Peyer's patch (tissue), 4 donors: ENCODE results near the gene TRMT11. TPM values are rescaled to one million over a fixed set of nuclear protein-coding genes. Genes with fewer than 3 reads are reported as not detected.

Experiments used
- DNase-seq, 3 donors: peaks; one replicate each; pipeline ENCODE4 v3.0.0-alpha.2; 2017 to 2019
- H3K27ac ChIP-seq, 4 donors: fragments of 200-600 bp; sonication (generic); one replicate each; pipeline ENCODE4 v1.5.1; 2016 to 2019
- H3K27me3 ChIP-seq, 2 donors: fragments of 200-600 bp; sonication (generic); one replicate each; pipeline ENCODE4 v1.5.1; 2019
- H3K36me3 ChIP-seq, 3 donors: fragments of 200-600 bp; sonication (generic); one replicate each; pipeline ENCODE4 v1.5.1; 2016 to 2019
- H3K4me1 ChIP-seq, 4 donors: fragments of 200-600 bp; sonication (generic); one replicate each; pipeline ENCODE4 v1.5.1; 2016 to 2019
- H3K4me3 ChIP-seq, 4 donors: fragments of 200-600 bp; sonication (generic); 1 replicate in 3 of 4; 2 replicates in 1 of 4; pipeline ENCODE4 v1.5.1; 2016 to 2019; ENCODE audit warnings: mild to moderate bottlenecking in 1 of 4
- H3K9me3 ChIP-seq, 4 donors: fragments of 200-600 bp; sonication (generic); one replicate each; pipeline ENCODE4 v1.5.1; 2016 to 2019; ENCODE audit warnings: mild to moderate bottlenecking in 1 of 4
- POLR2A ChIP-seq, 2 donors: fragments of 450-650 bp; IDR thresholded peaks; one replicate each; pipeline ENCODE4 v1.5.1; 2017; ENCODE audit warnings: antibody characterized with exemption in 2 of 2, mild to moderate bottlenecking in 2 of 2, moderate library complexity in 2 of 2
- total RNA-seq, 4 donors: library from RNA; depleted of rRNA; stranded (reverse); fragments of >200 nt; gene quantifications; one replicate each; pipeline ENCODE4 v1.1.0, GENCODE V29; 2016
- TF ChIP-seq, protein P1 (sequence below), 6 experiments: fragments of 450-650 bp in 4 of 6; fragments of 200-600 bp in 2 of 6; sonication (generic) in 1 of 6; IDR thresholded peaks; one replicate each; pipeline ENCODE4 v1.5.1; 2017 to 2019; ENCODE audit warnings: antibody characterized with exemption in 6 of 6, mild to moderate bottlenecking in 3 of 6, moderate library complexity in 1 of 6

TRMT11 gene
- total RNA-seq, 4 donors from 2014 or later, result 36.6 to 60.2 (median 51.2) TPM

DNA sequence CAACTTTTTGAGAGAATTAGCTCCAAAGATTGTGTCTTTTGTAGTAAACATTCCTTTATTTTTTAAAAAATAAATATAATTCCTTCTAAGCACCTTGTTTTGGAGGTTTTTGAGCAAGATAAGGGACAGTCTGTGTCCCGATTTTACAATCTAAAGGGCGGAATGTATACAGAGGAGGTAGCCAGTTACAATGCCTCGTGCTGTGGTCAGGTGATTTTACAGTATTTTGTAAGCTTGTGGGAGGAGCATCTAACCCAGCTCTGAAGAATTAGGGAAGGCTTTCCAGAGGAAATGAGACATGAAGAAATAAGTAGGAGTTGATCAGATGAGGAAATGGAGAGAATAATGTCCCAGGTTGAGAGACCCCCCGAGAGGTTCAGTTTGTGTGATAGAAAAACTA, 28.5 kb upstream of the TRMT11 start:
- peak overlapping the region in 1 of 4 donors; percentile 95 for H3K27ac ChIP-seq
- H3K4me1 ChIP-seq, result peaks cover 0 to 28% (median 0%) of the 10 kb centered on the region in 4 donors
- no peak for DNase-seq
- TF ChIP-seq, protein P1, sequence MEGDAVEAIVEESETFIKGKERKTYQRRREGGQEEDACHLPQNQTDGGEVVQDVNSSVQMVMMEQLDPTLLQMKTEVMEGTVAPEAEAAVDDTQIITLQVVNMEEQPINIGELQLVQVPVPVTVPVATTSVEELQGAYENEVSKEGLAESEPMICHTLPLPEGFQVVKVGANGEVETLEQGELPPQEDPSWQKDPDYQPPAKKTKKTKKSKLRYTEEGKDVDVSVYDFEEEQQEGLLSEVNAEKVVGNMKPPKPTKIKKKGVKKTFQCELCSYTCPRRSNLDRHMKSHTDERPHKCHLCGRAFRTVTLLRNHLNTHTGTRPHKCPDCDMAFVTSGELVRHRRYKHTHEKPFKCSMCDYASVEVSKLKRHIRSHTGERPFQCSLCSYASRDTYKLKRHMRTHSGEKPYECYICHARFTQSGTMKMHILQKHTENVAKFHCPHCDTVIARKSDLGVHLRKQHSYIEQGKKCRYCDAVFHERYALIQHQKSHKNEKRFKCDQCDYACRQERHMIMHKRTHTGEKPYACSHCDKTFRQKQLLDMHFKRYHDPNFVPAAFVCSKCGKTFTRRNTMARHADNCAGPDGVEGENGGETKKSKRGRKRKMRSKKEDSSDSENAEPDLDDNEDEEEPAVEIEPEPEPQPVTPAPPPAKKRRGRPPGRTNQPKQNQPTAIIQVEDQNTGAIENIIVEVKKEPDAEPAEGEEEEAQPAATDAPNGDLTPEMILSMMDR (IDR thresholded peaks at IDR 0.05), result no peak
- no peak for TF ChIP-seq POLR2A (IDR thresholded peaks at IDR 0.05)
- H3K9me3 ChIP-seq, result no peaks in the 10 kb centered on the region
- no peaks in the 10 kb centered on the region for H3K36me3 ChIP-seq
- no peaks in the 10 kb centered on the region for H3K27me3 ChIP-seq
- peak overlapping the region in 2 of 4 donors; percentile 94 for H3K4me3 ChIP-seq

- no peak overlapping the region for H3K27ac ChIP-seq
These were observed 27.3 kb upstream of the TRMT11 start for GRCh38 chr6:125959041-125959440.

GRCh38 chr6:125961117-125961516, 25.2 kb upstream of the TRMT11 start:
- peaks cover 0 to 24% (median 0%) of the 10 kb centered on the region in 4 donors for H3K4me1 ChIP-seq
- no peaks in the 10 kb centered on the region for H3K27me3 ChIP-seq
- no peak for TF ChIP-seq POLR2A (IDR thresholded peaks at IDR 0.05)
- TF ChIP-seq, protein P1 (IDR thresholded peaks at IDR 0.05), result no peak
- no peak overlapping the region for H3K27ac ChIP-seq
- no peaks in the 10 kb centered on the region for H3K36me3 ChIP-seq
- H3K4me3 ChIP-seq, result no peak overlapping the region
- H3K9me3 ChIP-seq, result no peaks in the 10 kb centered on the region
- no peak for DNase-seq

More at GRCh38 chr6:125959041-125959440, 27.3 kb upstream of the TRMT11 start:
- no peak for TF ChIP-seq POLR2A (IDR thresholded peaks at IDR 0.05)
- no peaks in the 10 kb centered on the region for H3K27me3 ChIP-seq
- no peaks in the 10 kb centered on the region for H3K9me3 ChIP-seq
- peaks cover 0 to 28% (median 0%) of the 10 kb centered on the region in 4 donors for H3K4me1 ChIP-seq
- no peak for DNase-seq
- no peaks in the 10 kb centered on the region for H3K36me3 ChIP-seq
- H3K4me3 ChIP-seq, result no peak overlapping the region

DNA sequence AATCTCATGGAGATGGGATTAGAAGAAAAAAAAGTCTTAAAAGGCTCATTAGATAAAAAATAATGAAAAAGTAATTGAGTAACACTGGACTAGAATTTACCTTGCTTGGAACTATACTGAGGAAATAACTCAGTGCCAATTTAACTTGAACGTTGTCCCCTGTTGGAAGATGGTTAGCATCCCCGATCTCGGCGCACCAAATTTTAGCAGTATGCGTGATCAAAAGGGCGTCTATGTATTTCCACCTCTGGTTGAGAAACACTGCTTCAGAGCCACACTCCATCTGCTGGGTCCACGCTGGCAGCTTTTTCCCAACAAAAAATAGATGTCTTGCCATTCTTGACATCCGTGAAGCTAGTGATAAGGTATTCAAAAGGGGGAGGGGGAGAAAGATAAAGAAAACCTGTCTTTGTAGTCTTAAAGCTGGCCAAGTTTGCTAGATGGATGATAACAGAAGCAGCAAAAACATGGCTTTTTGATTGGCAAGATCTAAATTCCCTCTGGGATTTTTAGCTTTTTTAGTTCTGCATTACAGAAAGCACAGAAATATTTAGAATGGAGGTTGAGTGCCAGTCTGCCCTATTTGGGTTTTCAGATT, 23.3 kb upstream of the TRMT11 start:
- H3K36me3 ChIP-seq, result peaks cover 0 to 10% (median 0%) of the 10 kb centered on the region in 3 donors
- no peak for TF ChIP-seq POLR2A (IDR thresholded peaks at IDR 0.05)
- TF ChIP-seq, protein P1 (IDR thresholded peaks at IDR 0.05), result no peak
- no peak for DNase-seq

GRCh38 chr6:125963817-125964216, 22.5 kb upstream of the TRMT11 start:
- Histone ChIP-seq H3K4me3 (no peak overlapping the region), H3K27me3 (no peaks in the 10 kb centered on the region), H3K36me3 (peaks cover 0 to 18% (median 0%) of the 10 kb centered on the region in 3 donors), H3K4me1 (peaks cover 0 to 8% (median 0%) of the 10 kb centered on the region in 4 donors), H3K9me3 (no peaks in the 10 kb centered on the region), H3K27ac (no peak overlapping the region)
- no peak for TF ChIP-seq POLR2A (IDR thresholded peaks at IDR 0.05)
- TF ChIP-seq, protein P1 (IDR thresholded peaks at IDR 0.05), result no peak
- DNase-seq, result no peak

More for the DNA sequence above, 23.3 kb upstream of the TRMT11 start:
- Histone ChIP-seq H3K4me3 (no peak overlapping the region), H3K27ac (no peak overlapping the region), H3K4me1 (peaks cover 0 to 16% (median 0%) of the 10 kb centered on the region in 4 donors), H3K9me3 (no peaks in the 10 kb centered on the region), H3K27me3 (no peaks in the 10 kb centered on the region)

DNA sequence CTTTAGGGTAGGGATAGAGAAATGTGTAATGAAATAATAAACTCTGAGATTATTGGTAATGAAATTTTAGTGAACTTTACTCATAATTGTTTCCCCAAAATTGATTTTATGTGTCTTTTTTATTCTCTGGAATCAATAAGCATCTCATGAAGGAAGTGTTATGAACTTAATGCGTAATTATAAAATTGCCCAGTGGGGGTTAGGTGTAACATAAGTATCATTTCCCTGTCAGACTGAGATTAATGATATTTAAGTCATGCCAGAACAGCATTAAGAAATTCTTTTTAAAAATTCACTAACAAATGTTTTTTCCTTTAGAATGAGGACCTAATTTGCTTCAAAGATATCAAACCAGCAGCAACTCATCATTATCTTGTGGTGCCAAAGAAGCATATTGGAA, 19.8 kb upstream of the TRMT11 start:
- H3K9me3 ChIP-seq, result no peaks in the 10 kb centered on the region
- no peak for TF ChIP-seq POLR2A (IDR thresholded peaks at IDR 0.05)
- TF ChIP-seq, protein P1 (IDR thresholded peaks at IDR 0.05), result no peak
- no peak for DNase-seq
- H3K27me3 ChIP-seq, result no peaks in the 10 kb centered on the region
- peaks cover 0 to 23% (median 0%) of the 10 kb centered on the region in 3 donors for H3K36me3 ChIP-seq
- no peak overlapping the region for H3K27ac ChIP-seq
- no peak overlapping the region for H3K4me3 ChIP-seq
- H3K4me1 ChIP-seq, result no peaks in the 10 kb centered on the region
